Cardiac septum (tissue), 1 donor: ENCODE measurements around the gene CIRBP. TPM values are rescaled to one million over a fixed set of nuclear protein-coding genes. Genes with fewer than 3 reads are reported as not detected.

Source experiments
- DNase-seq: peaks from one replicate; pipeline ENCODE4 v3.0.0-alpha.2; 2020; ENCODE audit warnings: low spot score
- intact Hi-C: fragments of 100-400 bp; cut with DNase I; formaldehyde crosslinking; loops from one replicate; pipeline ENCODE4 v1.14.0; 2022
- long read RNA-seq: library from polyadenylated mRNA; unstranded; transcript quantifications from one replicate; pipeline ENCODE4 v2.0.0, GENCODE V29; 2021
- total RNA-seq: library from RNA; stranded (reverse); fragmentation: NEBNext Ultra II Directional; extraction: Animal tissue kit (Norgen Biotek cat#: 25700); gene quantifications from one replicate; pipeline ENCODE4 v1.2.1, GENCODE V29; 2021
- donor health status: DM: no; HTN: no; CAD: no.

Gene CIRBP
- total RNA-seq = 318 TPM
- long read RNA-seq, transcript CIRBP-245 (2 exons, 1,044 nt) = minor isoform, 13 of 305 reads
- long read RNA-seq, transcript CIRBP-201 (7 exons, 1,328 nt) = major isoform, 196 of 305 reads
- long read RNA-seq, transcript CIRBP-210 (8 exons, 938 nt) = minor isoform, 6 of 305 reads
- long read RNA-seq, transcript CIRBP-246 (6 exons, 1,043 nt) = minor isoform, 12 of 305 reads
- long read RNA-seq, partial matches to known transcripts = 28 of 305 reads
- long read RNA-seq, other reads (novel, unspliced or antisense) = 41 of 305 reads

- intact Hi-C loops = no loop called here
- DNase-seq = peak; percentile 100
Observed at GRCh38 chr19:1269065-1269477, at the start of gene CIRBP. Gene CIRBP (plus strand): TSS chr19:1269332. CDS start chr19:1270934, 1,602 bp downstream.

- intact Hi-C loops = loop anchor here (2.0 kb wide), 1 partner anchor 19 kb away; the partner anchor contains the start of gene CBARP
- no peak for DNase-seq
Observed at GRCh38 chr19:1219786-1220476, 49.2 kb upstream of the CIRBP start.

GRCh38 chr19:1220477-1220930 is 48.6 kb upstream of the CIRBP start:
- DNase-seq = no peak
- intact Hi-C loops = loop anchor here (2.0 kb wide), 1 partner anchor 18 kb away; the partner anchor contains the start of gene CBARP

GRCh38 chr19:1220976-1221903 is 47.9 kb upstream of the CIRBP start:
- intact Hi-C loops = loop anchor here (2.0 kb wide), 1 partner anchor 18 kb away; the partner anchor contains the start of gene CBARP
- no peak for DNase-seq

- no peak for DNase-seq
- intact Hi-C loops = loop anchor here (2.0 kb wide), 1 partner anchor 17 kb away; the partner anchor contains the start of gene CBARP
Observed at GRCh38 chr19:1221904-1222255, 47.3 kb upstream of the CIRBP start.

GRCh38 chr19:1222394-1222793 is 46.7 kb upstream of the CIRBP start:
- intact Hi-C loops = no loop called here
- DNase-seq = no peak

GRCh38 chr19:1223018-1223855 is 45.9 kb upstream of the CIRBP start:
- intact Hi-C loops = loop anchor here (1.0 kb wide), 1 partner anchor 44 kb away; no protein-coding TSS in a partner anchor
- DNase-seq = no peak

- intact Hi-C loops = no loop called here
- no peak for DNase-seq
Observed at GRCh38 chr19:1224047-1224825, 44.9 kb upstream of the CIRBP start.

- DNase-seq = no peak
- intact Hi-C loops = no loop called here
Observed at GRCh38 chr19:1224847-1225246, 44.3 kb upstream of the CIRBP start.

- no peak for DNase-seq
- intact Hi-C loops = no loop called here
Observed at GRCh38 chr19:1225440-1226226, 43.5 kb upstream of the CIRBP start.

- DNase-seq = no peak
- intact Hi-C loops = no loop called here
Observed at GRCh38 chr19:1226227-1226518, 43.0 kb upstream of the CIRBP start.

- DNase-seq = no peak
- intact Hi-C loops = no loop called here
Observed at GRCh38 chr19:1226522-1227303, 42.4 kb upstream of the CIRBP start.

GRCh38 chr19:1227304-1228054 is 41.7 kb upstream of the CIRBP start:
- DNase-seq = no peak
- intact Hi-C loops = no loop called here

GRCh38 chr19:1228161-1228957 is 40.8 kb upstream of the CIRBP start:
- DNase-seq = no peak
- intact Hi-C loops = no loop called here
